Measurements from ENCODE around the gene CCDC121. TPM values are rescaled to one million over a fixed set of nuclear protein-coding genes. Genes with fewer than 3 reads are reported as not detected.
A peak's percentile ranks its signal among the peaks of the same experiment; 100 is the strongest.
"Not testable (repeated sequence)": the region's sequence is repeated elsewhere in the genome, so short reads cannot be mapped to it uniquely, and the experiment has no call there.

Gene CCDC121
- total and polyA plus RNA-seq, 7 donors = 0.98 to 10.3 (median 2.5) TPM

GRCh38 chr2:27627963-27628766 lies 647 bp downstream of the CCDC121 start:
- 3 to 4% (median 3%) methylated on average over 20 to 21 of the region's 21 CpGs for WGBS, 3 donors
- peak overlapping the region; percentile 76 for H3K27ac ChIP-seq
- intact Hi-C loops (cut with DNase I) = loop anchor here (5.0 to 10.0 kb wide), 3 partner anchors 34 to 136 kb away; partner anchors contain the start of genes FNDC4 (in 1 of the 2), GCKR (in 1 of the 2), SLC4A1AP (in 1 of the 2) and SUPT7L (in 1 of the 2)
- H3K27me3 ChIP-seq (ENCODE audit: insufficient read depth in 3 of 3, low read length in 2 of 3) = no peaks in the 10 kb centered on the region
- H3K4me1 ChIP-seq = peaks cover 9% of the 10 kb centered on the region
- no peak for DNase-seq
- TF ChIP-seq, protein P1, sequence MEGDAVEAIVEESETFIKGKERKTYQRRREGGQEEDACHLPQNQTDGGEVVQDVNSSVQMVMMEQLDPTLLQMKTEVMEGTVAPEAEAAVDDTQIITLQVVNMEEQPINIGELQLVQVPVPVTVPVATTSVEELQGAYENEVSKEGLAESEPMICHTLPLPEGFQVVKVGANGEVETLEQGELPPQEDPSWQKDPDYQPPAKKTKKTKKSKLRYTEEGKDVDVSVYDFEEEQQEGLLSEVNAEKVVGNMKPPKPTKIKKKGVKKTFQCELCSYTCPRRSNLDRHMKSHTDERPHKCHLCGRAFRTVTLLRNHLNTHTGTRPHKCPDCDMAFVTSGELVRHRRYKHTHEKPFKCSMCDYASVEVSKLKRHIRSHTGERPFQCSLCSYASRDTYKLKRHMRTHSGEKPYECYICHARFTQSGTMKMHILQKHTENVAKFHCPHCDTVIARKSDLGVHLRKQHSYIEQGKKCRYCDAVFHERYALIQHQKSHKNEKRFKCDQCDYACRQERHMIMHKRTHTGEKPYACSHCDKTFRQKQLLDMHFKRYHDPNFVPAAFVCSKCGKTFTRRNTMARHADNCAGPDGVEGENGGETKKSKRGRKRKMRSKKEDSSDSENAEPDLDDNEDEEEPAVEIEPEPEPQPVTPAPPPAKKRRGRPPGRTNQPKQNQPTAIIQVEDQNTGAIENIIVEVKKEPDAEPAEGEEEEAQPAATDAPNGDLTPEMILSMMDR (IDR thresholded peaks at IDR 0.05) = no peak
- H3K4me3 ChIP-seq = peak overlapping the region; percentile 79
- H3K36me3 ChIP-seq (ENCODE audit: insufficient read depth in 1 of 2, low read depth in 1 of 2) = peaks cover 2 to 46% of the 10 kb centered on the region in 2 donors
- ATAC-seq = peak; percentile 64 to 76 (median 67)
- no peaks in the 10 kb centered on the region for H3K9me3 ChIP-seq

DNA sequence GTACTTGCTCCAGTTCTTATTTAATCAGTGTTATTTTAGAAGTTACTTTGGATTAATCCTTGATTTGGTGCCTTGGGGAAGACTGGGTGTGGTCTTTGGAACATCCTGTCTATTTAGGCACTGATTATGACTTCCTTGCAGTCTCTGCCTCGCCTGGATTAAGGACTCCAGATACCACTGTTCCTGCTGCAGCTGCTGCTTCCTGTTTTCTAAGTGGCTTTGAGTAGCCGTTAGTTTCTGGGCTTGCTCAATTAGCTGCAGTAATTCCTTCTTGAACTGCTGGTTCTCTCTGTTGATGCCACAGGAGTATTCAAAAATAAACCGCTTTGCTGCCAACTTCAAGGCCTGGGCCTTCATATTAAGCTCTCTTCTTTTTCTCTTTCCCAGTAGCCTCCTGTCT lies 1.9 kb downstream of the CCDC121 start:
- not testable (repeated sequence) for ATAC-seq; H3K9me3 ChIP-seq; H3K27me3 ChIP-seq (ENCODE audit: insufficient read depth in 3 of 3, low read length in 2 of 3); DNase-seq; H3K4me3 ChIP-seq; H3K27ac ChIP-seq; H3K4me1 ChIP-seq
- WGBS, 3 donors = 50 to 68% (median 57%) methylated on average over 3 of the region's 3 CpGs
- intact Hi-C loops (cut with DNase I) = loop anchor here (5.0 to 10.0 kb wide), 3 partner anchors 35 to 135 kb away; partner anchors contain the start of genes FNDC4 (in 1 of the 2), GCKR (in 1 of the 2), SLC4A1AP (in 1 of the 2) and SUPT7L (in 1 of the 2)
- H3K36me3 ChIP-seq (ENCODE audit: insufficient read depth in 1 of 2, low read depth in 1 of 2) = peaks cover 2 to 46% of the 10 kb centered on the region in 2 donors

GRCh38 chr2:27626323-27626722 lies 2.5 kb downstream of the CCDC121 start:
- H3K27ac ChIP-seq, H3K4me3 ChIP-seq: not testable (repeated sequence)

GRCh38 chr2:27624943-27625342 lies 3.9 kb downstream of the CCDC121 start:
- intact Hi-C loops (cut with DNase I) = loop anchor here (5.0 to 10.0 kb wide), 3 partner anchors 37 to 133 kb away; partner anchors contain the start of genes FNDC4 (in 1 of the 2), GCKR (in 1 of the 2), SLC4A1AP (in 1 of the 2) and SUPT7L (in 1 of the 2)
- H3K9me3 ChIP-seq = no peaks in the 10 kb centered on the region
- H3K36me3 ChIP-seq (ENCODE audit: insufficient read depth in 1 of 2, low read depth in 1 of 2) = peaks cover 3 to 45% of the 10 kb centered on the region in 2 donors
- TF ChIP-seq, protein P1 (IDR thresholded peaks at IDR 0.05) = no peak
- no peak overlapping the region for H3K27ac ChIP-seq
- no peak overlapping the region for H3K4me3 ChIP-seq
- no peak for DNase-seq
- ATAC-seq = no peak
- H3K4me1 ChIP-seq = peaks cover 7% of the 10 kb centered on the region
- no peaks in the 10 kb centered on the region for H3K27me3 ChIP-seq (ENCODE audit: insufficient read depth in 3 of 3, low read length in 2 of 3)

More at GRCh38 chr2:27626323-27626722, 2.5 kb downstream of the CCDC121 start:
- 85 to 89% (median 89%) methylated on average over 1 of the region's 1 CpG for WGBS, 3 donors
- H3K27me3 ChIP-seq (ENCODE audit: insufficient read depth in 3 of 3, low read length in 2 of 3); ATAC-seq; H3K9me3 ChIP-seq; DNase-seq; H3K4me1 ChIP-seq: not testable (repeated sequence)
- intact Hi-C loops (cut with DNase I) = loop anchor here (5.0 to 10.0 kb wide), 3 partner anchors 36 to 134 kb away; partner anchors contain the start of genes FNDC4 (in 1 of the 2), GCKR (in 1 of the 2), SLC4A1AP (in 1 of the 2) and SUPT7L (in 1 of the 2)
- peaks cover 5 to 46% of the 10 kb centered on the region in 2 donors for H3K36me3 ChIP-seq (ENCODE audit: insufficient read depth in 1 of 2, low read depth in 1 of 2)

DNA sequence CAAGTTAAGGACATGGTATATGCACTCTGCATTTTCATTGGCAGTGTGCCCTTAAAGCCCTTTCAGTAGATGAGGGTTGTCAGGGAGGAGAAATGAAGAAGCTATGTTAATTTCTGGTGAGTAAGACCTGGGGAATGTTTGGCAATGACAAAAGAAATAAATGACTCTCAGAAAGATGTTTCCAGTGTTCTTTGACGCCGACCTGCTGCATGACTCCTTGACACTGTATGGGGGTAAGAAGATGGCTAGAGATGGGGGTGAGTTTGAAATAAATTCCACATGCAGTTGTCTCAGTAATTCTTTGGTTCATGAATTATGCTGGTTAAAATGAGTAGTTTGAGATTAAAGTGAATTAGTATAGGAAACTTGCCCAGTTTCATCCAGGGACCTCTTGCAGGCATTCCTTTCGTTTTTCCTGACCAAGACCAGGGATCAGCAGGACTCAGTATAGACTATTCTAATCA lies 5.9 kb downstream of the CCDC121 start:
- WGBS, 3 donors = 84 to 91% (median 90%) methylated on average over 3 of the region's 3 CpGs
- intact Hi-C loops (cut with DNase I) = loop anchor here in 1 of 2 donors (10.0 kb wide), 1 partner anchor 128 kb away; the partner anchor contains the start of genes FNDC4 and GCKR
- peaks cover 3% of the 10 kb centered on the region for H3K4me1 ChIP-seq
- no peak overlapping the region for H3K27ac ChIP-seq
- H3K9me3 ChIP-seq = no peaks in the 10 kb centered on the region
- ATAC-seq (no peak), DNase-seq (no peak)
- H3K4me3 ChIP-seq = no peak overlapping the region
- peaks cover 3 to 62% of the 10 kb centered on the region in 2 donors for H3K36me3 ChIP-seq (ENCODE audit: insufficient read depth in 1 of 2, low read depth in 1 of 2)
- no peaks in the 10 kb centered on the region for H3K27me3 ChIP-seq (ENCODE audit: insufficient read depth in 3 of 3, low read length in 2 of 3)
- TF ChIP-seq, protein P1 (IDR thresholded peaks at IDR 0.05) = no peak

Data from psoas muscle (tissue), 8 donors.